Activated CD8-positive, alpha-beta memory T cell treated with anti-CD3 and anti-CD28 coated beads for 48 hours (primary cell): Measurements from ENCODE around the gene IMPA2.
"Not testable (repeated sequence)": the region's sequence is repeated elsewhere in the genome, so short reads cannot be mapped to it uniquely, and the experiment has no call there.

Experiments
- DNase-seq, 3 experiments: peaks; one replicate each; pipeline ENCODE4 v3.0.0-alpha.2; 2020; ENCODE audit warnings: low read depth in 2 of 3, low spot score in 2 of 3

The IMPA2 gene

GRCh38 chr18:11960743-11961380, 20.4 kb upstream of the IMPA2 start:
- DNase-seq: no peak

DNA sequence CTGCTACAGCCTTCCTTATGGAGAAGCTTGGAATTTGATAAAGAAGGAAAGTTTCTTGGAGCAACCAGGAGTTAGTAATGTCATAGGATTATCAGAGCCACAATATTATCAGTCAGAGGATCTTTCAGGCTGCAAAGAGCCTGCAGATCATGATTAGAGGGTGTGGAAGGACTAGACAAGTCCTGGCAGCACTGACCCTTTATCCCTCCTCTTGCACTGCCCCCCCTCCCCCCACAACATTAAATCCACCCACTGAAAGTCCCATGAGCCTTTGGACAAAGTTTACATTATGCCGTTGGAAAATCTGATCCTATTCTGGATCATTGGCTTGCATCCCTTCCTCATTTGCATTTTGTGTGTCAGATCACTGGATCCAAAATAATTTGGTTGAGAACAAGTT, 18.7 kb upstream of the IMPA2 start:
- DNase-seq: no peak

DNA sequence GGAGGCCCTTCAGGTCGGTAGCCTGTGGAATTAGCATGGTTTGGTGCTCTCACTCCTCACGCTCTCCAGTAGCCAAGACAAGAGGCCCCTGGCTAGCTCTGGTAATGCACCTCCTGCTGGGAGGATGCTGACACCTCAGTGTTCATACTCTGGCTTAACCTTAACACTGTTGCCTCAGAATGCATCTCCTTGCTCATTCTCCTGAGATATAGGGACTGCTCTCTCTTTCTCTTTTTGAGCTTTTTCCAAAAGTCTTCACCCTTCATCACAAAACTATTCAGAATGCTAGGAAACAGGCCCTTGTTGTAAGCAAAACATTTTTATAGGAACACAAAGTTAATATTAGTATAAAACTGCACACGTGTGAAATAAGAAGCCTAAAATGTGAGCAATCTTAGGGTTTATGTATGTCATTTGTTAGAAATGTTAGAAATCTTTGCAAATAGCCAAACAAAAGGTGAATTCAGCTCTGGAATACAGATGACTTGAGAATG, 17.3 kb upstream of the IMPA2 start:
- no peak for DNase-seq

DNA sequence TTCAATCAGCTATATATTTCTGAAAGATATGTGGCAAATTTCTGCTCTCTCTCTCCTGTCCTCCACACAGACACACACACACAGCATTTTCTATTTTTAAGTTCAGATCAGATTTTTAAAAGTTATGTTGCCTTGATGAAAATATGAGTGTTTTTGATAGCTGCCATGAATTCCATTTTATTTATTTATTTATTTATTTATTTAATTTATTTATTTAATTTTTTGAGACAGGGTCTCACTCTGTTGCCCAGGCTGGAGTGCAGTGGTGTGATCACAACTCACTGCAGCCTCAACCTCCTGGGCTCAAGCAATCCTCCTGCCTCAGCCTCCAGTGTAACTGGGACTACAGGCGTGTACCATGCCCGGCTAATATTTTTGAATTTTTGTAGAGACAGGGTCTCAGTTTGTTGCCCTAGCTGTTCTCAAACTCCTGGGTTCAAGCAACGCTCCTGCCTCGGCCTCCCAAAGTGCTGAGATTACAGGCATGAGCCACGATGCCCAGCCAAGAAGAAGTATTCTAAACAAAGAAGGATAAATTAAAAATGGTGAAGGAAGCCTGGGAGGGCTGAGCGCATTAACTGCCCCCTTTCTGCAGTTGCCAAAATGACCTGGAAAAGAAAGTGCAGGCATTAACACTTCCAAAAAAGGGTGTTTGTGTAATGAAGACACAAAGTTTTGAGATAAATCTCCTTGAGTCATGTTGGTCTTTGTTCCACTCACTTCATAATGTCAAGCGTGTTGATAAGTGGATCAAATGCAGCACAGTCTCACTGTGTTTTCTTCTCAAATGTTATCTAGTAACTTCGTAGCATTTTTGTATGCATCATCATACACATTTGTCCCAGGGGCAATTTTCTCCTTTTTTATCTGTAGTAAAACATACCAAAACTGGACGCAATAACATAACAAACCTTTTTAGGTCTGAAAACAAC, 11.1 kb upstream of the IMPA2 start:
- no peak for DNase-seq

GRCh38 chr18:11970836-11971226, 10.5 kb upstream of the IMPA2 start:
- not testable (repeated sequence) for DNase-seq

DNA sequence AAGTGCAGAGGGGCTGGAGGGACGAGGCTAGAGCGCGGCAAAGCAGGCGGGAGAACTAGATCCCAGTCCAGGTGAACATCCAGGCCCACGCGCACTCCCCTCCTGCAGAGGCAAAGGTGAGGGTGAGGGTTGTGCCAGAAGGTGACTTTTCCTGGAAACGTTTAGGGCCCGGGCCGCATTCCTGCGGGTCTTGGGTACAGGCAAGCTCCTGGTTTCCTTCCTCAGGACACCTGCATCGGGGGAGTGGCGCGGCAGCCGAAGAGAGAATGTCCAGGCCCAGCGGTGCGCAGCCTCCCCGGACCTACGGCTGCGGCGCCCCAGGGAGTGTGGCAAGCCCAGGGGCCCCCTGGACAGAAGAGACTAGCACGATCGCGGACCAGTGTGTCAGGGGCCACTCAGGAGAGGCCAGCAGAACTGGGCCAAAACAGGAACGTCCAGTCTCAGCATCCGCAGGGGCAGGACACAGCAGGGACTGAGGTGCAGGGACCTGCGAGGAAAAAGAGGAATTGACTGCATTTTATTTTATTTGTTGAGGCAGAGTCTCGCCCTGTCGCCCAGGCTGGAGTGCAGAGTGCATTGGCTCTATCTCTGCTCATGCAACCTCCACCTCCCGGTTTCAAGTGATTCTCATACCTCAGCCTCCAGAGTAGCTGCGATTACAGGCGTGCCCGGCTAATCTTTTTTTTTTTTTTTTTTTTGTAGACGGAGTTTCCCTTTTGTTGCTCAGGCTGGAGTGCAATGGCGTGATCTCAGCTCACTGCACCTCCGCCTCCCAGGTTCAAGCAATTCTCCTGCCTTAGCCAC, 8.7 kb upstream of the IMPA2 start:
- no peak for DNase-seq

DNA sequence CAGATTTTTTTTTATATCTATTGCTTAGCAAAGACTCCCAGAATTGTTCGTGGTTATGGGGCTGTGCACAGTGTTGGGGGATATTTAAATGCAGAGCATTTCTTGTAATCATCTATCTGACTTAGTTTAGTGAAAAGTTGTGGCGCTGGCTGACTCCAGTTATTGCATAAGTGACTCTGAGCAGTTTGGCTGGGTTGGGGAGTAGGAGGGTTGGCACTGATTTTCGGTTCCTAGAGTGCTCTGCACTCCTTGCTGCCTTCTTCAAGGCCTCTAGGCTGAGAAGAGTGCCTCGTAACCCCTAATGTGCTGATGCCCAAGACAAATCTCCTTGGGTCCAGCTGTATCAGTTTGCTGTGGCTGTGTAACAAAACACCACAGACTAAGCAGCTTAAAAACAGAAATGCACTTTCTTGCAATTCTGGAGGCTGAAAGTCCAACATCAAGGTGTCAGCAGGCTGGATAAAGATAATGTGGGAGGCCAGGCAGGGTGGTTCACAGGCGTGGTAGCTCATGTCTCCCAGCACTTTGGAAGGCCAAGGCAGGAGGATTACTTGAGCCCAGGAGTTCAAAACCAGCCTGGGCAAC, 6.5 kb upstream of the IMPA2 start:
- no peak for DNase-seq

DNA sequence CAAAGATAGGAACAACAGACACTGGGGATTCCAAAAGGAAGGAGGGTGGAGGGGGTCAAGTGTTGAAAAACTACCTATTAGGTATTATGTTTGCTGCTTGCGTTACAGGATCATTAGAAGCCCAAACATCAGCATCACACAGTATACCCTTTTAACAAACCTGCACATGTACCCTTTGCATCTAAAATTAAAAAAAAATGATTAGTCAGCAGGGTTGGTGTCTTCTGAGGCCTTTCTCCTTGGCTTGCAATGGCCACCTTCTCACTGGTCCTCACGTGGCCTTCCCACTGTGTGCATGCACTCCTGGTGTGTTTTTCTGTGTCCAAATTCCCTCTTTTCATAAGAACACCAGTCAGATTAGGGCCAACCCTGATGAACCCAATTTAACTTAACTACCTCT, 5.6 kb upstream of the IMPA2 start:
- DNase-seq: no peak

DNA sequence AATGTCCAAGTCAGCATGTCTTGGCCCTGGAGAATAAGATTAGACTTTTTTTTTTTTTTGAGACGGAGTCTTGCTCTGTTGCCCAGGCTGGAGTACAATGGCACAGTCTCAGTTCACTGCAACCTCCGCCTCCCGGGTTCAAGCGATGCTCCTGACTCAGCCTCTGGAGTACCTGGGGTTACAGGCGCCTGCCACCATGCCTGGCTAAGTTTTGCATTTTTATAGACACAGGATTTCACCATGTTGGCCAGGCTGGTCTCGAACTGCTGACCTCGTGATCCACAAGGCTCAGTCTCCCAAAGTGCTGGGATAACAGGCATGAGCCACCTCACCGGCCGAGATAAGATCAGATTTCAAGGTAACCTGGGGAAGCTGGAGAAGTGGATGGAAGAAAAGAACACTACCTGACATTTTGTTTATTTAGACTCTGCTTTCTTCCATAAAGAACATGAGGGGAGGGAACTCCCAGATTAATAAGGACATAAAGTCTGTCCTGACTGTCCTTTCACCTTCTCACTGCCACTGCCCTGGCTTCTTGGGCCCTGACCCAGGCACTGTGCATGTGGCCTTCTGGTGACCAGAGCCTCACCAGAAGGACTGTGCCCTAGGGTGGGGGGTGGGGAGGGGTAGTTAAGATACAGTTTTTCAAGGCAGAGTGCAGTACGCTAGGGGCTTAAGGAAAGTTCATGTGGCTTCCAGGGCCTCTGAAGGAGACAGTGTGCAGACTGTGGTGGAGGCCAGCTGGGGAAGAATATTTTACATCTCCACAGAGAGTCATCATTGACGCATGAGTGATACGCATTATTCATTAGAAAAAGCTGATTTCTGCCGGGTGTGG, 4.8 kb upstream of the IMPA2 start:
- DNase-seq: no peak

GRCh38 chr18:11977153-11977466, 4.2 kb upstream of the IMPA2 start:
- DNase-seq: no peak

DNA sequence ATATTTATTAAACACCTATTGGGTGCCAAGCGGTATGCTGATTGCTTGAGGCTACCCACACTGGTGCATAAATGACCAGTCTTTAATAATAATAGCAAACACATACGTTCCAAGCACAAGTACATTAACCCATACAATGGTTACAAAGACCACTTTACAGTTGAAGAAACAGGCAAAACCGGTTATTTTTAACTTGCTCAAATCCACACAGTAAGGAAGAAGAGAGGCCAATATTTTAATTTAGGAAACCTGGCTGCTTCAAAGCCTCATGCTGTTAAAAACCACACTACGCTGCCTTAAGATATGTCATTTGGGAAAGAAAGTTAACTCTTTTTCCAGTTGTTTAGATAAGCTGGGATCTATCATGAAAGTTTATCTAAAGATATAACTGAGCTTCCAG, 2.4 kb upstream of the IMPA2 start:
- no peak for DNase-seq

DNA sequence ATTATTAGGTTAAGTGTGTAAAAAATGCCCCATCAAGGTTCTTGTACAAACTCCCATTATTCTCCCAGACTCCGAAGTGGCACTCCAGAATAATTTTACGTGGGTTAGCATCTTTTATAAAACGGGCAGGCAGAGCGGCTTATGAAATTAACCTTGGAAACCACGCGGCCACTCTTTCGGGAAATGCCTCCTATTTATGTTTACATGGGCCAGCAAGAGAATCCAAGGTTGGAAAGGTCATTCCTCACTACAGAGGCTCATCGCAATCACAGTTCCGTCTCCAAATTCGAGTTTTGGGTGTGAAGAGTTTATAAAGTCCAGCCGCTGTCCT, 1.2 kb upstream of the IMPA2 start:
- no peak for DNase-seq

- peak in 2 of 3 experiments; percentile 88 to 96 for DNase-seq
Measured at GRCh38 chr18:11980494-11981191, 664 bp upstream of the IMPA2 start.

DNA sequence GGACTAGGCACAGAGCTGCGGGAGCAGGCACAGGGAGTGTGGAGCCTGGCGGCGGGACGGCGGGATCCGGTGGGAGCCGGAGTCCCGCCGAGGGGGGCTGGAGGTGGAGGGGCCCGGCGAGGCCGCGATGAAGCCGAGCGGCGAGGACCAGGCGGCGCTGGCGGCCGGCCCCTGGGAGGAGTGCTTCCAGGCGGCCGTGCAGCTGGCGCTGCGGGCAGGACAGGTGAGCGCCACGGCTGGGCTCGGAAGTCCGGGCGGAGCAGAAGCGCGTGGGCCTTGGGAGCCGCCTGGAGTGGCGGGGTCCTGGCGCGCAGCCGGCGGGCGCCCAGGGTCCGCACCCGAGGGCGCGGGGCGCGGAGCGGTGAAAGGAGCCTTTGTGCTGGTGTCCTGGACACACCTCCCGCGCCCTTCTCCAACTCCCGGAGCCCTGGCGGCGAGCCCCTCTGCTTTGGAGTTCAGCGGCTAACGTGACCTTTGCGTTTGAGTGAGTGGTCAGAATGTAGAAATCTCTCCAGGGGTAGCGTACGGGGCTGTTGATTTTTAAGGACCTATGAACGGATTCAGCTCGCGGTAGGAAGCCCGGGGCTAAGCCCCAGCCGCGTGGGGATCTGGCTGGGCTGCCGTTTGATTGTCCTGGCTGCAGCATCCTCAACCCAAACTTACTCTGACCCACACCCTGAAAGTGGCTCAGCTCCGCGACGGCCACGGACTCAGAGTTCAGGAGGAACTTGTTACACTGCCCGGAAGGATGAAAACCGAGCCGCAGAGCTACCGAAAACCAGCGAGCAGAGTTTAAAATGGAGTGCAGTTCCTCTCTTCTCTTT, 448 bp downstream of the IMPA2 start:
- peak; percentile 6 to 20 (median 6) for DNase-seq

- no peak for DNase-seq
Measured at GRCh38 chr18:11982981-11983380, 1.7 kb downstream of the IMPA2 start.

DNA sequence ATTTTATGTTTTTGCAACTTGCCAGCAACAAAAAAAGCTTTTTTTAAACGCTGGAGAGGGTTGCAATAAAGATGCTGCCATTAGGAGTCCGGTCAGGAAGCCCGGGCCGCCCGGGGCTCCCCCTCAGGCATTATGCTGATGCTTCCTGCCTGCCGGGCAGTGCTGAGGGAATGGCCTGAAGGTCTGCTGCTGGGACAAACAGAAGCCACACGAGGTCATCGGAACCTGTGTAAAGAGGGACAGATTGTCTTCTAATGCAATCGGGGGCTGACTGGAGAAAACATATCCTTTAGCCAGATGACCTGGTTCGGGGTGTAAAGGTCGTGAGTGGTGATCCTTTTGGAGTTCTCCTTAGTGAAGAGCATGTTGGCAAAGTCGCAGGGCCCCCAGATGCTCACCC, 2.3 kb downstream of the IMPA2 start:
- DNase-seq: no peak

- no peak for DNase-seq
Measured at GRCh38 chr18:11984091-11984490, 2.8 kb downstream of the IMPA2 start.

DNA sequence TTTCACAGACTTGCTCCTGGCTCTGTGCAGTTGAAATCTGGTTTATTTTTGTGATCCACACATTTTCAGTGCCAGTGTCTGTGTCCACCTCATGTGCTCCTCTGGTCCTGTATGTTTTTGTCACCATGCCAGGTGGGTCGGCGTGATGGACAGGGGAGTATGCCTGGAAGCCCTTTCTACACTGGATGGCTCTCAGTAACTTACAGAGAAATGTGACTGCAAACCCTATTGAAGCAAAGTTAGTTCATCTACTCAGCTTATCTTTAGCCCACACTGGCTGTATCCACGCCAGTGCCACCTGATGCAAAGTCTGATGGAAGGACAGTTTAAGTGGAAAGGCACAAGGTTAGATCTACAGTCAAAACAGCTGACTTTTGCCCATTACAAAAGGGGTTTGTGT, 4.3 kb downstream of the IMPA2 start:
- DNase-seq: no peak

DNA sequence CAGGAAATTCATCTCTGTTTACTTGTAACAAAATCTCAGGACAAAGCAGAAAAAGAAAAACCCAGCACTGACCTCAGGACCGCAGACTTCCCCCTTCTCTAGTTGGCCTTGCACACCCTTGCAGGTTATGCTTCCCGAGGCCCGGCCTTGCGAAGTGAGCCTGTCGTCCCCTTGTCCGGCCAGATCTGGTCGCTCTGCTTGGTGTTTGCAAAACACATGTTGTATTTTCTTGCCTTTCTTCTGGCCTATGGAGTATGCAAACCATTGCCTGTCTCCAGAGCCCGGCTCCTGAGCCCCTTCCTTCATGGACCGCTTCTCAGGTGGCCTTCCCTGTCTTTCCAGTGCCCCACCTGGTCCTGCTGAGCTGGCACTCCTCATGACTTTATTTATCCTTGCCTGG, 4.8 kb downstream of the IMPA2 start:
- no peak for DNase-seq
